Glomerular endothelial cell (primary cell): ENCODE results near the gene PATL2. TPM values are rescaled to one million over a fixed set of nuclear protein-coding genes. Genes with fewer than 3 reads are reported as not detected.
"Not testable (repeated sequence)": the region's sequence is repeated elsewhere in the genome, so short reads cannot be mapped to it uniquely, and the experiment has no call there.

Source experiments
- DNase-seq: peaks from one replicate; pipeline ENCODE4 v3.0.0-alpha.2; 2011; ENCODE audit warnings: low read depth, low spot score; ENCODE audit errors: extremely low read depth
- total RNA-seq: library from RNA; depleted of rRNA; stranded (reverse); fragments of >200 nt; gene quantifications from 2 replicates; pipeline ENCODE4 v1.2.3, GENCODE V29; 2015

PATL2 gene
- total RNA-seq, 1 donor from 2014 or later: 0.35 TPM

- no peak for DNase-seq
Observed at GRCh38 chr15:44694416-44694815, 16.7 kb downstream of the PATL2 start.

GRCh38 chr15:44692659-44693058 lies 18.5 kb downstream of the PATL2 start:
- DNase-seq: no peak

GRCh38 chr15:44690245-44690644 lies 20.9 kb downstream of the PATL2 start:
- DNase-seq: not testable (repeated sequence)

GRCh38 chr15:44689318-44689717 lies 21.8 kb downstream of the PATL2 start:
- not testable (repeated sequence) for DNase-seq

- DNase-seq: not testable (repeated sequence)
Observed at GRCh38 chr15:44682809-44683682, 28.1 kb downstream of the PATL2 start.

- no peak for DNase-seq
Observed at GRCh38 chr15:44682211-44682610, 28.9 kb downstream of the PATL2 start.

- DNase-seq: no peak
Observed at GRCh38 chr15:44676676-44677075, 34.4 kb downstream of the PATL2 start.

- DNase-seq: no peak
Observed at GRCh38 chr15:44675911-44676310, 35.2 kb downstream of the PATL2 start.

- no peak for DNase-seq
Observed at GRCh38 chr15:44673639-44674038, 37.5 kb downstream of the PATL2 start.

GRCh38 chr15:44670087-44670950 lies 40.8 kb downstream of the PATL2 start:
- DNase-seq: no peak

- no peak for DNase-seq
Observed at GRCh38 chr15:44668921-44669320, 42.2 kb downstream of the PATL2 start.

- no peak for DNase-seq
Observed at GRCh38 chr15:44667039-44667360, 44.1 kb downstream of the PATL2 start.

- no peak for DNase-seq
Observed at GRCh38 chr15:44666210-44667038, 44.7 kb downstream of the PATL2 start.

- DNase-seq: peak; percentile 88
Observed at GRCh38 chr15:44663410-44664308, 47.5 kb downstream of the PATL2 start, which contains the start of gene SPG11. Gene SPG11, minus strand, starts transcription at chr15:44663662. Its CDS starts 15 bp downstream, at chr15:44663647.

- DNase-seq: no peak
Observed at GRCh38 chr15:44662478-44663409, 48.4 kb downstream of the PATL2 start.

GRCh38 chr15:44661576-44661975 lies 49.5 kb downstream of the PATL2 start:
- no peak for DNase-seq

- DNase-seq: no peak
Observed at GRCh38 chr15:44659056-44659455, 52.1 kb downstream of the PATL2 start.

- no peak for DNase-seq
Observed at GRCh38 chr15:44657378-44657777, 53.7 kb downstream of the PATL2 start.

- no peak for DNase-seq
Observed at GRCh38 chr15:44656913-44657312, 54.2 kb downstream of the PATL2 start.
